ENCODE results near the gene TIMM23.
A peak's percentile ranks its signal among the peaks of the same experiment; 100 is the strongest.

The TIMM23 gene

GRCh38 chr10:46033602-46034011 lies 61.3 kb downstream of the TIMM23 start:
- Histone ChIP-seq H3K36me3 (replicated peaks) (no peaks in the 10 kb centered on the region), H3K27me3 (replicated peaks) (no peaks in the 10 kb centered on the region), H3K27ac (no peak overlapping the region), H3K4me3 (ENCODE audit: low read depth, low read length) (no peak overlapping the region)
- TF ChIP-seq, protein P1, sequence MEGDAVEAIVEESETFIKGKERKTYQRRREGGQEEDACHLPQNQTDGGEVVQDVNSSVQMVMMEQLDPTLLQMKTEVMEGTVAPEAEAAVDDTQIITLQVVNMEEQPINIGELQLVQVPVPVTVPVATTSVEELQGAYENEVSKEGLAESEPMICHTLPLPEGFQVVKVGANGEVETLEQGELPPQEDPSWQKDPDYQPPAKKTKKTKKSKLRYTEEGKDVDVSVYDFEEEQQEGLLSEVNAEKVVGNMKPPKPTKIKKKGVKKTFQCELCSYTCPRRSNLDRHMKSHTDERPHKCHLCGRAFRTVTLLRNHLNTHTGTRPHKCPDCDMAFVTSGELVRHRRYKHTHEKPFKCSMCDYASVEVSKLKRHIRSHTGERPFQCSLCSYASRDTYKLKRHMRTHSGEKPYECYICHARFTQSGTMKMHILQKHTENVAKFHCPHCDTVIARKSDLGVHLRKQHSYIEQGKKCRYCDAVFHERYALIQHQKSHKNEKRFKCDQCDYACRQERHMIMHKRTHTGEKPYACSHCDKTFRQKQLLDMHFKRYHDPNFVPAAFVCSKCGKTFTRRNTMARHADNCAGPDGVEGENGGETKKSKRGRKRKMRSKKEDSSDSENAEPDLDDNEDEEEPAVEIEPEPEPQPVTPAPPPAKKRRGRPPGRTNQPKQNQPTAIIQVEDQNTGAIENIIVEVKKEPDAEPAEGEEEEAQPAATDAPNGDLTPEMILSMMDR (IDR thresholded peaks at IDR 0.05; ENCODE audit: low read depth, low read length, missing control alignments) = no peak
- in situ Hi-C loops (cut with HindIII; ENCODE audit: low pct_ligation_motif_present, low sequenced_read_pairs) = no loop called here
- DNase-seq = peak; percentile 77

DNA sequence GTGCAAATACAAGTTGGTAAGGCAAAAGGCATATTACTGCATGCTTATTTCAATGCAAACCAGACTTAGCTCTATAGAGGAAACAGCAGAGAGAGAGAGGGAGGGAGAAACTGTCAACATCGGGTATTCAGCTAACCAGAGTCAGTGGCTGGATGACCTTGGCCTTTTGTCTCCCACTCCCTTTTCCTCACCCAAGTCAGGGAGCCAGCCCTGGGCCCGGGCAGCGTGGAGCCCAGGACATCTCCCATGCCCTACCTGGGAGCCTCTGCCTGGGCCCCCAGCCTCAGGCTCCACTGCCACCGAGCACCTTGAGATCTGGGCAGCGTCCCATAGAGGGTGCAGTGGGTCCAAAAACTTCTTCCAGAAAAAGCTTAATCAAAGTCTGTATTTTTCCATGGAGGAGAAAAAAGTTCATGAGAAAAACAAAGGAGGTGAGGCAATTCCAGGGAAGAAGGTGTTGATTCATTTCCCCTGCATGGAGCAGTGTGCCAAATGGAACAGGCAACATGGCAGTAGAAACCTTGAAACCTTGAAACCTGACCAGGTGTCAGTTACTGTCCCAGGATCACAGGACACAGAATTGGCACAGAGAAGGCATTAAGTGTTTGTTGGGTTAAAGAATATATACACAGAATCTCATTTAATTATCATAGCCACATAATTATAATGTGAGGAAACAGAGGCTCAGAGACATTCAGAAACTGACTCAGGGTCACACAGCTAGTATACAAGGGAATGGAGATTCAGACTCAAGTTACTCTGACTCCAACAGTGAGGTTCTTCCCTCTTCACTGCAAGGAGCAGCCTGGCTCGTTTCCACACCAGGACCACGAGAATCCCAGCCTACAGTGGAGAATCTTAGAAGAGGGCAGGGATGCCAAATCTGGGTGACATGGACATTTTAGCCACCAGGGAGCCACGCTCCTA lies 63.9 kb downstream of the TIMM23 start:
- in situ Hi-C loops (cut with HindIII; ENCODE audit: low pct_ligation_motif_present, low sequenced_read_pairs) = no loop called here
- TF ChIP-seq, protein P1 (IDR thresholded peaks at IDR 0.05; ENCODE audit: low read depth, low read length, missing control alignments) = peak; percentile 20
- H3K4me3 ChIP-seq (ENCODE audit: low read depth, low read length) = no peak overlapping the region
- DNase-seq = no peak
- no peak overlapping the region for H3K27ac ChIP-seq
- H3K36me3 ChIP-seq (replicated peaks) = no peaks in the 10 kb centered on the region
- no peaks in the 10 kb centered on the region for H3K27me3 ChIP-seq (replicated peaks)

DNA sequence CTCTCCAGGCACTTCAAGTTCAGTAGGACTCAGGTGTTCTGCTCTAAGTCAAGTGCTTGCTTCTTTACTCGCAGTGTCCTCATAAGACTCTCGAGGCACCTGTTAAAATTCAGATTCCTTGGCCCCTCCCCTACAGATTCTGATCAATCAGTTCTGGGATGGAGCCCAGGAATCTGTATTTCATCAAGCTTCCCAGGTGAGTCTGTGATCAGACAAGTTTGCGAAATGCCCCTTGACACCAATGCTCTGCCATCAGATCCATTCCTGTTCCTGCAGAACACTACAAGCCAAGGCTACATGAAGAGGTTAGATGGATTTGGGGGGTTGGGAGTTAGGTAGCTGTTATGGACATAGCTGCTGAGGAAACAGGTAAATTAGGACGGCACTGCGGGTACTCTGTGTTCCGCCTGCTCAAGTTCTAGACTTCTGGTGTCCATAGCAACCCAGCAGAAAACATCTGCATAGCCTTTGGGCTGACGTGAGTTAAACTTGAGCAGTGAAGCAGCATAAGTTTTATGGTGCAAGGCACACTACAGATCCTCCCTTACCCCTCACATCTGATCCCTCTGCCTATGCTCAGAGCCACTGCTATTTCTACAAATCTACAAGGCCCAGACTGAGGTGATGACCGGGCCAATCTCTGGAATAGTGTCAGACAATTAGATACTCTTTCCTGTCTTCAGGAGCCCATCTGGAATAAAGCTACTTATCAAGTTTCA lies 65.0 kb downstream of the TIMM23 start:
- H3K4me3 ChIP-seq (ENCODE audit: low read depth, low read length) = no peak overlapping the region
- H3K27me3 ChIP-seq (replicated peaks) = no peaks in the 10 kb centered on the region
- no peaks in the 10 kb centered on the region for H3K36me3 ChIP-seq (replicated peaks)
- TF ChIP-seq, protein P1 (IDR thresholded peaks at IDR 0.05; ENCODE audit: low read depth, low read length, missing control alignments) = no peak
- in situ Hi-C loops (cut with HindIII; ENCODE audit: low pct_ligation_motif_present, low sequenced_read_pairs) = no loop called here
- DNase-seq = no peak
- no peak overlapping the region for H3K27ac ChIP-seq

- no peak for DNase-seq
- TF ChIP-seq, protein P1 (IDR thresholded peaks at IDR 0.05; ENCODE audit: low read depth, low read length, missing control alignments) = no peak
- in situ Hi-C loops (cut with HindIII; ENCODE audit: low pct_ligation_motif_present, low sequenced_read_pairs) = no loop called here
- Histone ChIP-seq H3K36me3 (replicated peaks) (no peaks in the 10 kb centered on the region), H3K27me3 (replicated peaks) (no peaks in the 10 kb centered on the region), H3K4me3 (ENCODE audit: low read depth, low read length) (no peak overlapping the region), H3K27ac (no peak overlapping the region)
Observed at GRCh38 chr10:46040004-46040403, 67.7 kb downstream of the TIMM23 start.

DNA sequence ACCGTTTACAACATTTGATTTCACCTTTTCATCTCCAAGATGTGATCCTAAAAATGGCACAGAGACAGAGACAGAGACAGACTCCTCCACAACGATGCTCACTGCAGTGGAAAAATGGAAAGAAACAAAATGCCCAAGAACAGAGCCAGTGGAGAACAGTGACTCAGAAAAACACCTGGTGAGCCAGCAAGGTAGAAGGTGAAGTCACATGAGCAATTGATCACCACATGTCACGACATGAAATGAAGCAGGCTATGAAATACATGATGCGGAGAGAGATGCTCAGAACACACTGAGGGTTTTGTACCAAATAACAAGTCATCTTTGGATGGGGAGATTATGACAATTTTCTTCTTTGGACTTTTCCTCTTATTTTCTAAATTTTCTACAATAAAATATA lies 70.2 kb downstream of the TIMM23 start:
- no peak for DNase-seq
- no peak overlapping the region for H3K4me3 ChIP-seq (ENCODE audit: low read depth, low read length)
- in situ Hi-C loops (cut with HindIII; ENCODE audit: low pct_ligation_motif_present, low sequenced_read_pairs) = no loop called here
- H3K27me3 ChIP-seq (replicated peaks) = no peaks in the 10 kb centered on the region
- no peak overlapping the region for H3K27ac ChIP-seq
- TF ChIP-seq, protein P1 (IDR thresholded peaks at IDR 0.05; ENCODE audit: low read depth, low read length, missing control alignments) = no peak
- no peaks in the 10 kb centered on the region for H3K36me3 ChIP-seq (replicated peaks)
